Measurements from ENCODE around the gene MCMBP. TPM values are rescaled to one million over a fixed set of nuclear protein-coding genes. Genes with fewer than 3 reads are reported as not detected.
"Not testable (repeated sequence)": the region's sequence is repeated elsewhere in the genome, so short reads cannot be mapped to it uniquely, and the experiment has no call there.

MCMBP gene, protein sequence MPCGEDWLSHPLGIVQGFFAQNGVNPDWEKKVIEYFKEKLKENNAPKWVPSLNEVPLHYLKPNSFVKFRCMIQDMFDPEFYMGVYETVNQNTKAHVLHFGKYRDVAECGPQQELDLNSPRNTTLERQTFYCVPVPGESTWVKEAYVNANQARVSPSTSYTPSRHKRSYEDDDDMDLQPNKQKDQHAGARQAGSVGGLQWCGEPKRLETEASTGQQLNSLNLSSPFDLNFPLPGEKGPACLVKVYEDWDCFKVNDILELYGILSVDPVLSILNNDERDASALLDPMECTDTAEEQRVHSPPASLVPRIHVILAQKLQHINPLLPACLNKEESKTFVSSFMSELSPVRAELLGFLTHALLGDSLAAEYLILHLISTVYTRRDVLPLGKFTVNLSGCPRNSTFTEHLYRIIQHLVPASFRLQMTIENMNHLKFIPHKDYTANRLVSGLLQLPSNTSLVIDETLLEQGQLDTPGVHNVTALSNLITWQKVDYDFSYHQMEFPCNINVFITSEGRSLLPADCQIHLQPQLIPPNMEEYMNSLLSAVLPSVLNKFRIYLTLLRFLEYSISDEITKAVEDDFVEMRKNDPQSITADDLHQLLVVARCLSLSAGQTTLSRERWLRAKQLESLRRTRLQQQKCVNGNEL
- polyA plus RNA-seq (2013, experiment 1 of 2; ENCODE audit: insufficient read length): 41.4 TPM
- polyA plus RNA-seq (2013, experiment 2 of 2; ENCODE audit: insufficient read length): 44.5 TPM

DNA sequence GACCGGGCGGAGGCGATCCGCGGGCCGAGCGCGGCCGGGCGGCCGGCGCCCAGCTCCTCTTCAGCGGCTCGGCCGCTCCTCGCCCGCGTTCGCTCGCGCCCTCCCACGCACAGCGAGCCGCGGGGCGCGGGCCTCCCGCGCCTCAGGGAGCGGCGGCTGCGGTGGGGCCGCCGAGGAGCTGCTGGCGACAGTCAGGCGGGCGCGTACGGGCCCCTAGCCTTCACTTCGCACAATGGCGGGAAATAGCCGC, at the start of gene MCMBP:
TSS of gene MCMBP (minus strand) at position 234 of the 250 bp plus-strand sequence. CDS start 259 bp downstream, outside the sequence.
- DNase-seq: no peak

DNA sequence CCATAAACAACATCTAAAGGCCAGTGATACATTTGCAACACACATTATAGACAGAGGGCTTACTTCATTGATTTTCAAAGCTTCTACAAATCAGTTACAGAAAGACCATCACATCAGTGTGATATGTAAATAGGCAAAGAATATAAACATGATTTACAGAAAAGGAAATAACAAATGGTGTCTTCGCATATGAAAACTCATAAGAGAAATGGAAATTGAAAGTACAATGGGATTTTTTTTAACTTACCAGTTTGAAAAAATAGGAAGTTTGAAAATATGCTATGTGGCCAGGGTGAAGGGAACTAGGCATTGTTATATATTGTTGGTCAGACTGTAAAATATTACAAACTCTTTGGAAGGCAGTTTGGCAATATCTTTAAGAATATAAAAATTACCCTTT, 47.2 kb upstream of the MCMBP start:
- DNase-seq: no peak

DNA sequence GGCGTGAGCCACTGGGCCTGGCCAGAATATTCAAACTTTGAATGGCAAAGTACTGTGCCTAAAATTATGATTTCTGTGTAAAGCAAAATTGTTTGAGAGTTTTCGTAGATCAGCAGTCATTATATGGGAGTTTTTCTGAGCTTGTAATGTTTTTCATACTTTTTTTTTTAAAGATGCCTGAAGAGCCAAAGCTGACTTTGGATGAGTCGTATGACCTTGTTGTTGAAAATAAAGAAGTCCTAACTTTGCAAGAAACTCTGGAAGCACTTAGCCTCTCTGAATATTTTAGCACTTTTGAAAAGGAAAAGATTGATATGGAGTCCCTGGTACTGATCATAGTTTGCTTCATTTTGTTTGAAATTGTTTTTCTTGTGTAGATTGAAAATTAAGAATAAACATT, 46.6 kb upstream of the MCMBP start:
- no peak for DNase-seq

DNA sequence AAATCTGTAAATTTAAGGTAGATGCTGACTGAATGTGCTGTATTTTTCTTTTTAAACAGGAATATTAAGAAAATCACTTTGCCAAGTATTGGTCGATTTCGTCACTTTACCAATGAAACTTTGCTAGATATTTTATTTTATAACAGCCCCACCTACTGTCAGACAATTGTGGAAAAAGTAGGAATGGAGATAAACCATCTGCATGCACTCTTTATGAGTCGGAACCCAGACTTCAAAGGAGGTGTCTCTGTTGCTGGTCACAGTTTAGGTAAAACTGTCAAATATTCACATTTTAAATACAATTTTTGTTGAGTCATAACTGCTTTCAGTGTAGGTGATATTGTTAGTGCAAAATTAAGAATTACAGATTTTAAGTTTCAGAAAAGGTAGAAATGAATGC, 45.1 kb upstream of the MCMBP start:
- DNase-seq: no peak

DNA sequence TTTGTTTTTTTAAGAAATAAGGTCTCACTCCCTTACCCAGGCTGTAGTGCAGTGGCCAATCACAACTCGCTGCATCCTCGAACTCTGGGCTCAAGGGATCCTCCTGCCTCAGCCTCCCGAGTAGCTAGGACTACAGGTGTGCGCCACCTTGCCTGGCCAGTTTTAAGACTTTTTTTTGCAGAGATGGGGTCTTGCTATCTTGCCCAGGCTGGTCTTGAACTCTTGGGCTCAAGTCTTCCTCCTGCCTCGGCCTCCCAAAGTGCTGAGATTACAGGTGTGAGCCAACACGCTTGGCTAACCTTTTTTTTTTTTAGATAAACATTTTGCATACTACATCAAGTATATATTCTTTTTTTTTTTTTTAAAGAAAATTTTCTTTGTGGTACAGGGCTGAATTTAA, 38.0 kb upstream of the MCMBP start:
- no peak for DNase-seq

DNA sequence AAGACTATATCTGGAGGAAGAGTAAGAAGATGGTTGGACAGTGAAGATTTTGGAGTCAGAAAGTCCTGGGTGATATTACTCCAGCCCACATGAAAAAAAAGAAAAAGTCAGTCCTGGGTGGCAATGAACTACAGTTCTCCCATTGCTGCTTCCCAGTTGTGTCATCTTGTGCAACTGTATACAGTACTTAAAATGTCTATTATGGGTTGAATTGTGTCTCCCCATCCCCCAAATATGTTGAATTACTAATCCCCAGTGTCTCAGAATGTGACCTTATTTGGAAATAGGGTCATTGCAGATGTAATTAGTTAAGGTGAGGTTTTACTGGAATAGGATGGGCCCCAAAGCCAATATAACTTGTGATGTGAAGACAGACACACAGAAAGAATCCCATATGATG, 35.5 kb upstream of the MCMBP start:
- DNase-seq: peak; percentile 34

DNA sequence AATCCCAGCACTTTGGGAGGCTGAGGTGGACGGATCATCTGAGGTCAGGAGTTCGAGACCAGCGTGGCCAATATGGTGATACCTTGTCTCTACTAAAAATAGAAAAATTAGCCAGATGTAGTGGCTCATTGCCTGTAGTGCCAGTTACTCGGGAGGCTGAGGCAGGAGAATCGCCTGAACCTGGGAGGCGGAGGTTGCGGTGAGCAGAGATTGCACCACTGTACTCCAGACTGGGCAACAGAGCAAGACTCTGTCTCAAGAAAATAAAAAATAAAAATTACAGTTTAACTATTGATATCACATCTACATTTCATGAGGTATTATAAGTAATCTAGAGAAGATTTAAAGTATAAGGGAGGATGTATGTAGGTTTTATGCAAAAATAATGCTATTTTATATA, 35.1 kb upstream of the MCMBP start:
- not testable (repeated sequence) for DNase-seq

DNA sequence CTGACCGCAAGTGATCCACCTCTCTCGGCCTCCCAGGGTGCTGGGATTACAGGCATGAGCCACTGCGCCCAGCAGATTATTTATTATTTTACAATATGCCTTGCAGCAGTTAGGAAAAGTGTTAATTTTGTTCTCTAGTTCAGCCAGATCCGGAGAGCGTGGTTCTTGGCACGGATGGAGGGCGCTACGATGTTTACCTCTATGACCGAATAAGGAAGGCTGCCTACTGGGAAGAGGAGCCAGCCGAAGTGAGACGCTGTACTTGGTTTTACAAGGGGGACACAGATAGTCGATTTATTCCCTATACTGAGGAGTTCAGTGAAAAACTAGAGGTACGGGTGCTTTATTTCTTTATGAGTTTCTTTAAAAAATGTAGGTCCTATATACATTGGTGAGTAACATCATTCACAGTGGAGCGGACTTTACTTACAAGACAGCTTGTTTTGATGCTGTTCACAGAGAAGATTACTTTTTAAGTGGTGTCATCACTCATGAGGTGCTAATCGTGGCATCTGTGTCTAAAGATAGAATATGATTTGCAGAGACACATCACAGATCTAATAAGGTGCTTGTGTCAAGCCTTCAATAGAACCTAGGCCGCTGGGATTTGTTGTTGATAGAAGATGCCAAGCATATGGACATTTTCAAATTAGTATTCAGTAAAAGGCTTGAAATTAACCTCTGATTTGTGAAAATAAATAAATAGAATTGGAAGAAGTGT, 31.5 kb upstream of the MCMBP start:
- no peak for DNase-seq

DNA sequence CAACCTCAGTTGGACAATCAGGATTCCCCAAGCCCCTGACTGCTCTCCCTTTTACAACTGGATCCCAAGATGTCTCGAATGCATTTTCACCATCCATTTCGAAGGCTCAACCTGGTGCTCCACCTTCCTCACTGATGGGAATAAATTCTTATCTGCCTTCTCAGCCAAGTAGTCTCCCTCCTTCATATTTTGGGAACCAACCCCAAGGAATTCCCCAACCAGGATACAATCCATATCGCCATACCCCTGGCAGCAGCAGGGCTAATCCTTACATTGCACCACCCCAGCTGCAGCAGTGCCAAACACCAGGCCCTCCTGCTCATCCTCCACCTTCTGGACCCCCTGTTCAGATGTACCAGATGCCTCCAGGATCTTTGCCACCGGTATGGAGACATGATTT, 25.9 kb upstream of the MCMBP start:
- DNase-seq: no peak

DNA sequence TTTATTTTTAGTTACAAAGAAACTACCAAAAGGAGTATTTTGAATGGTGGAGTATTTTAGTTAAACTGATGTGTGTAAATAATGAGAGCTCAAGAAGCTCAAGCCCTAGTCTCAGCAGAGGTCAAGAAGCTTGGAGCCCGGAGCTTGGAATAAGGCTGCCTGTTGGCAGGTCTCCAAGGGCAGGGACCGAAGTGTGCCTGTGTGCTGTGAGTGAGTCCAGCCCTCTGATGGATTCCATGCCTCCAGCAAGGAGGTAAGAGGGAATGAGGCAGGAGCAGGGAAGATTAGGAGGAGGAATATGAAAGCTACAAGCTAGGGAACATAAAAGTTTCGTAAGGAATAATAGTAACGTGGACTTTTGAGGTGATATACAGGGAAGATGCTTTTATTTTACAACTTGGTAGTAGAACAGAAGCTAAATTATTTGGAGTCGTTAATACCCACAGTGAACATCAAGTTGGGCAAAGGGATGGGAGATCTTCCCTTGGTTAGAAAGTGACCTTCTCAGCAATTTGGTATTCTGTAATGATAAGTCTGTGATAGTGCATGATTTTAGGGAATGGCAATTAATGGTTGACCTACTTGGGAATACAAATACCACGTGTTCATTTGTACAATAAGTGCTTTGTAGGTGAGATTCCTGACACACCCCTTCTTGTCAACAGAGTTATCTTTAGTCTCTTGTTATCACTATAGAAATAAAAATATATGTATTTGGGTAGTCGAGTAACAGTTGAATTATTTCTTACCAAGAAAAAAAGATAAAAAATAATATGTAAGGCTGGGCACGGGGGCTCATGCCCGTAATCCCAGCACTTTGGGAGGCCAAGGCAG, 24.5 kb upstream of the MCMBP start:
- peak; percentile 4 for DNase-seq

DNA sequence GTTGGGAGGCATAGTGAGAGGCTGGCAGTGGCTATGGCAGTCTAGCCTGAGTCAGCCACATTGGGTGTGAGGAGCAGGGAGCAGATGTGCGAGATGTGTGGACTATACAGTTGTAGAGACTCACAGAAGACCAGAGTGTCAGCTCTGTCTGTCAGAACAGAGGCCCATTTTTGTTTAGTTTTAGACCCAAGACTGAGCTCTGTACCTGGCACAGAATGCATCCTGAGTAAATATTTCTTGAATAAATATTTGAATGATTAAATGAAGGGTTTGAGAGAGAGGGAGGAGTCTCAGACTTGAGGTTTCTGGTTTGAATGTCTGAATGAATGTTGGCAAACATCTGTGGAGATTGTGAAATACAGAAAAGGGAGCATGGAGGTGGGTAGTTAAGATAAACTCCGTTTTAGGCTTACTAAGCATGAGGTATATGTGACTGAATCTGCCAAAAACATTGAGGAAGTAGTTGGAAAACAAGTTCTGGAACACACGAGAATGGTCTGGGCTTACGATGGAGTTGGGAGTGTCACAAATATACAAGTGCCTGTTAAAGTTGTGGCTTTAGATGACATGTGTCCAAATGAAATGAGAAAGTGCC, 23.5 kb upstream of the MCMBP start:
- DNase-seq: peak; percentile 4

DNA sequence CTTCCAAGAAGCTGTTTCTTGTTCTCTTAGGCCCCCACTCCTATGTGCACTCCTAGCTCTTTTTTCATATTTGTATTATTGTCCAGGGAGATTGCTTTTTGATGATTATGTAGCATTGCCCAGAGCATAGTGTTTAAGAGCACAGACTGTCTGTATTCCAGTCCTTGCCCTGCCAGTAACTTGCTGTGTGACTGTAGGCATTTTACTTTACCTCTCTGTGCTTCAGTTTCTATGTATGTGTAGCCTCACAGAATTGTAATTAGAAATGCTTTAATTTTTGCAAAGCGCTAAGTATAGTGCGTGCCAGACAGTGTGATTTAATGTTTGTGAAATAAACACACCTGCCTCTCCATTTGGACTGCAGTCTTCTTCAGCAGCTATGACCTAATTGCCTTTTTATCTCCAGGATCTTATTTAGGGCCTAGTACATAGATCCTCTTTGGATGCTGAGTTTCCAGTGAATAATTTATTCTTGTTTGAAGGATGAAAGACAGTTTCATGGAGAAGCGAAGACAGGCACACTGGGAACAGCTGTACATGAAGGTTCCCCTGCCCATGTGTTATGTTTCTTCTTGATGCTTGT, 21.3 kb upstream of the MCMBP start:
- no peak for DNase-seq

DNA sequence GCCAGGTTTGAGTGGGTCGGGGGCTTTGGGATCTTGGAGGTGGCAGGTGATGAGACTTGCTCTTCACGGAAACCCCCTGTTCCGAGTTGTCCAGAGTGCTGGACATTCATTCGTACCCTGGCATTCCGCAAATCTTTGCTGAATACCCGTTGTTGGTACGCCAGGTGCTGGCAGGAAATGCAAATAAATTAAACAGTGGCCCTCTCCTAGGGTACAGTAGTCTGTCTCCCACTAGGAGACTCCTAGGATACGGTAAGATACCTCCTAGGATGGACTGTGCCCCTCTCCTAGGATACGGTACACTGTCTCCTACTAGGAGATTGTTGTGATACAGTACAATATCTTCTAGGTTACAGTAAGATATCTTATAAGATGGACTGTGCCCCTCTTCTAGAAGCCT, 20.4 kb upstream of the MCMBP start:
- no peak for DNase-seq

DNA sequence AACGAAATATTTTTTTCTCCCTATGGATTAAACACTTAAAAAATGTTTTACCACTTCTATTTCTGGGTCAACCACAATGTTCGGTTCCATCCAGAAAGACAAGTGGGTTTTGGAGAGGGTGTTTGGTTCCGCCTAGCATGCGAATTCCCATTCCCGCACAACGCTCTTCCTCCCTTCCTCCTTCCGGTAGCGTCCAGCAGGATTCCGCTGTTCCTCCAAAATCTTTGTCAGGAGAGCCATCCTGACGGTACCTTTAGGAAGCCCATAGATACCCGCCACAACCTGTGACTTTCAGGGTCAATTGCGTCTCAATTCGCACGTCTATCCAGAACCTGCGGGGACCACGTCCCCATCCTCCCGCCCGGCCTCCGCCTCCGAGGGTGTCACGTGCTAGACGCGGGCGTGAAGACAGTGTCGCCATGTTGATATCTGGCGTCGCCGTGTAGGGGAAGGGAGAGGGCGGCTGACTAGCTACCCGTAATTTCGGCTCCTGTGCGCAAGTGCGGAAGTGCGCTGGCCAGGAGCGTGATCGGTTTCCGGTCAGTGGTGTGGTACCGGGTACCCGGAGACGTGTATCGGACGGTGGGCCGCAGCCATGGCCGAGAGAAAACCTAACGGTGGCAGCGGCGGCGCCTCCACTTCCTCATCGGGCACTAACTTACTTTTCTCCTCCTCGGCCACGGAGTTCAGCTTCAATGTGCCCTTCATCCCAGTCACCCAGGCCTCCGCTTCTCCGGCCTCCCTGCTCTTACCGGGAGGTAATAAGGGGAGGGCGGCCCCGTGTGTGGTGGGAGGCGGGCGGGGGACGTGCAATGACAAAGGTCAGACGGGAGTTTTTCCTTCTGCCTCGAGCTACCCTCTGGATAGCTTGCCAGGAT, 19.8 kb upstream of the MCMBP start, which contains the start of gene SEC23IP:
TSS of gene SEC23IP (plus strand) at position 543 of the 878 bp plus-strand sequence. CDS start at position 596, 53 bp downstream.
- DNase-seq: peak; percentile 95

DNA sequence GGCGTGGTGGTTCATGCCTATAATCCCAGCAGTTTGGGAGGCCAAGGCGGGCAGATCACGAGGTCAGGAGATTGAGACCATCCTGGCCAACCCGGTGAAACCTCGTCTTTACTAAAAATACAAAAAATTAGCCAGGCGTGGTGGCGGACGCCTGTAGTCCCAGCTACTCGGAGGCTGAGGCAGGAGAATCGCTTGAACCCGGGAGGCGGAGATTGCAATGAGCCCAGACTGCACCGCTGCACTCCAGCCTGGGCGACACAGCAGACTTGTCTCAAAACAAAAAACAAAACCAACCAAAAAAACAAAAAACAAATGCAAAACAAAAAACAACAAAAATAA, 19.2 kb upstream of the MCMBP start:
- DNase-seq: not testable (repeated sequence)

DNA sequence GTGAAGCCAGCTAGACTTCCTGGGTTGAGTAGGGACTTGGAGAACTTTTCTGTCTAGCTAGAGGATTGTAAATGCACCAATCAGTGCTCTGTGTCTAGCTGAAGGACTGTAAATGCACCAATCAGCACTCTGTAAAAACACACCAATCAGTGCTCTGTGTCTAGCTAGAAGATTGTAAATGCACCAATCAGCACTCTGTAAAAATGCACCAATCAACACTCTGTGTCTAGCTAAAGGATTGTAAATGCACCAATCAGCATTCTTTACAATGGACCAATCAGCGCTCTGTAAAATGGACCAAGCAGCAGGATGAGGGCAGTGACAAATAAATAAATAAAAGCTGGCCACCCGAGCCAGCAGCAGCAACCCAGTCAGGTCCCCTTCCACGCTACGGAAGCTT, 17.7 kb upstream of the MCMBP start:
- DNase-seq: not testable (repeated sequence)

DNA sequence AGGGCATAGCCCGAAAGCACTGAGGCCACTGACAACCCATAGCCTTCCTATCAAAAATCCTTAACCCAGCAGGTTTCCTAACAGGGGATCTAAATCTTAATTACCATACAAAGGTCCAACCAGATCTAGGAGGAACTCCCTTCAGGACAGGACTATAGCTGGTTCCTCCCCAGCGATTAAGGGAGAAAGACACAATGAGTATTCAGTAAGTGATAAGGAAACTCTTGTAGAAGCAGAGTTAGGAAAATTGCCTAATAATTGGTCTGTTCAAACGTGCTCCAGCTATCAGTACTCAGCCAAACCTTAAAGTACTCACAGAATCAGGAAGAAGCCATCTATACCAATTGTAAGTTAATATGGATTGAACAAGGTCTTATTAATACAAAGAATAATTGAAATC, 16.6 kb upstream of the MCMBP start:
- DNase-seq: not testable (repeated sequence)

DNA sequence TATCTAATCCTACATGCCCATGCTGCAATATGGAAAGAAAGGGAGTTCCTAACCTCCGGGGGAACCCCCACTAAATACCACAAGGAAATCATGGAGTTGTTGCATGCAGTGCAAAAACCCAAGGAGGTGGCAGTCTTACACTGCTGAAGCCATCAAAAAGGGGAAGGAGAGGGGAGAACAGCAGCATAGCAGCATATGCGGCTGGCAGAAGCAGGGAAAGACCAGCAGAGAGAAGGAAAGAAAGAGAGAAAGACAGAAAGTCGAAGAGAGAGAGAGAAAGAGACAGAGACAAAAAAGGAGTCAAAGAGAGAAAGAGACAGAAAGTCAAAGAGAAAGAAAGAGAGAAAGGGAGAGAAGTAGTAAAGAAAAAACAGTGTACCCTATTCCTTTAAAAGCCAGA, 16.1 kb upstream of the MCMBP start:
- DNase-seq: not testable (repeated sequence)

DNA sequence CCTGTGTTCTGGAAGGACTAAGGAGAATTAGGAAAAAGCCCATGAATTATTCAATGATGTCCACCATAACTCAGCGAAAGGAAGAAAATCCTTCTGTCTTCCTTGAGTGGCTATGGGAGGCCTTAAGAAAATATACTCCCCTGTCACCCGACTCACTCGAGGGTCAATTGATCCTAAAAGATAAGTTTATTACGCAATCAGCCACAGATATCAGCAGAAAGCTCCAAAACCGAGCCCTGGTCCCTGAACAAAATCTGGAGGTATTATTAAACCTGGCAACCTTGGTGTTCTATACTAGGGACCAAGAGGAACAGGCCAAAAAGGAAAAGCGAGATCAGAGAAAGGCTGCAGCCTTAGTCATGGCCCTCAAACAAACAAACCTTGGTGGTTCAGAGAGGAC, 13.4 kb upstream of the MCMBP start:
- DNase-seq: not testable (repeated sequence)

DNA sequence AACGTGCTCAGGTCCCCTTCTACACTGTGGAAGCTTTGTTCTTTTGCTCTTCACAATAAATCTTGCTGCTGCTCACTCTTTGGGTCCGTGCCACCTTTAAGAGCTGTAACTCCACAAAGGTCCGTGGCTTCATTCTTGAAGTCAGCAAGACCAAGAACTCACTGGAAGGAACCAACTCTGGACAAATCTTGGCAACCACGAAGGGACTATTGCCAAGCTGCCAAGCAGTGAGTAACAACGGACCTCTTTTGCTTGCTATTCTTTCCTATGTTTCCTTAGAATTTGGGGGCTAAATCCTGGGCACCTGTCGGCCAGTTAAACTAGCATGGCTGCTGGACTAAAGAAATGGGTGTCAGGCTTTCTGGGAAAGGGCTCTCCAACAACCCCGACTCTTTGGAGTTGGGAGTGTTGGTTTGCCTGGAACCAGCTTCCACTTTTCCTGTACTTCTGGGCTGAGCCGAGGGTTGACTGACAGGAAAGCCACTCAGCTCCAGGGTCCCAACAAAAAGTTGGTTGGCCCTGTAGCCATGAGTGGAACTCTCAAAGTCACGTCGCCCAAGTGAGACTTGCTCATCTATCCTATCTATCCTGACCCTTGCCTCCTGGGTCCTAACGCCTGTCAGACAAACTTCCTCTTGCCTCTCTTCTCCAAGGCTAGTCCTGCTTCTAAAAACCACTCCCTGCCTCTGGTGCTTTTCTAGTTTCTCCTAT, 11.4 kb upstream of the MCMBP start:
- DNase-seq: not testable (repeated sequence)
